Brain microvascular endothelial cell (primary cell): Measurements from ENCODE around the gene GATA2.

ENCODE experiments used
- DNase-seq: peaks from one replicate; pipeline ENCODE4 v3.0.0-alpha.2; 2020
- H3K27ac ChIP-seq: fragments of 250-450 bp; sonication (Bioruptor Pico); 2 replicates; pipeline ENCODE4 v1.5.1; 2020; ENCODE audit warnings: mild to moderate bottlenecking, moderate library complexity
- H3K27me3 ChIP-seq: fragments of 250-450 bp; sonication (Bioruptor Pico); replicated peaks from 2 replicates; pipeline ENCODE4 v1.5.1; 2020; ENCODE audit warnings: mild to moderate bottlenecking
- H3K36me3 ChIP-seq: fragments of 250-450 bp; sonication (Bioruptor Pico); replicated peaks from 2 replicates; pipeline ENCODE4 v1.5.1; 2020; ENCODE audit warnings: mild to moderate bottlenecking
- H3K4me3 ChIP-seq: 2 replicates; pipeline ENCODE4 v1.5.1; 2011; ENCODE audit warnings: low read depth, mild to moderate bottlenecking, control low read depth, low read length, moderate library complexity
- in situ Hi-C: cut with HindIII; loops from 2 replicates; pipeline ENCODE4 v1.10.0; 2017; ENCODE audit warnings: low sequenced_read_pairs, low pct_ligation_motif_present
- TF ChIP-seq, protein P1 (sequence below): IDR thresholded peaks from 2 replicates; pipeline ENCODE4 v1.5.1; 2011; ENCODE audit warnings: low read depth, mild to moderate bottlenecking, moderate library complexity, low read length, control low read depth, inconsistent platforms; ENCODE audit errors: missing control alignments

GATA2 gene

DNA sequence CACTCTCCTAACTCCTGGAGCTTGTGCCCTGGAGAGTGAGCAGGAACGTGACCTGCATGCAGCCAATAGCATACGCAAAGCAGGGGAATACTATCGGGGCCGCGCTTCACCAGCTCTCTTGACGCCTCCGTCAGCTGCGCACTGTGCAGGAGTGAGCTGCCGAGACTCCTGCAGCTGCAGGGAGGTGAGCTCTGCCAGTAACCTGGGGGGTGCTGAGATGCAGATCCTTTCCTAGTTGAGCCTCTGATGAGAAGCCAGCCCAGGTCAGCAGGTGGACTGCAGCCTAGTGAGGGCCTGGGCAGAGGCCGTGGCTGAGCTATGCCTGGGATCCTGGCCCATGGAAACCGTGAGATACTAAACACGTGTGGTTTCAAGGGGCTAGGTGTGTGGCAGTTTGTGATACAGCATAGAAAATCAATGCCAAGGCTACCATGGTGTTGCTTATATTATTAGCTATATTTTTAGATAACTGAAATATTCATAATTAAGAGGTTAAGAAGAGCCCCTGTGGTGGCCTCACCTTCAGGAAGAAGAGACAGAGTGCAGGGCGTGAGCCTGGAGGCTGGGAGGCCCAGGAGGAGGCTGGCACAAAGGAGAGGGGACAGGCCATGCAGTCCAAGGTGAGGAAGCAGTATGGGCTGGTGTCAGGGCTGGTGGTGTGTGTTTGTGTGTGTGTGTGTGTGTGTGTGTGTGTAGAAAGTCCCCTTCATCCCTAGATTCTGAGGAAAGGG lies 20.4 kb downstream of the GATA2 start:
- Histone ChIP-seq H3K27ac (no peak overlapping the region), H3K4me3 (no peak overlapping the region), H3K27me3 (peaks cover 40% of the 10 kb centered on the region), H3K36me3 (no peaks in the 10 kb centered on the region)
- no peak for DNase-seq
- in situ Hi-C loops: no loop called here
- TF ChIP-seq, protein P1, sequence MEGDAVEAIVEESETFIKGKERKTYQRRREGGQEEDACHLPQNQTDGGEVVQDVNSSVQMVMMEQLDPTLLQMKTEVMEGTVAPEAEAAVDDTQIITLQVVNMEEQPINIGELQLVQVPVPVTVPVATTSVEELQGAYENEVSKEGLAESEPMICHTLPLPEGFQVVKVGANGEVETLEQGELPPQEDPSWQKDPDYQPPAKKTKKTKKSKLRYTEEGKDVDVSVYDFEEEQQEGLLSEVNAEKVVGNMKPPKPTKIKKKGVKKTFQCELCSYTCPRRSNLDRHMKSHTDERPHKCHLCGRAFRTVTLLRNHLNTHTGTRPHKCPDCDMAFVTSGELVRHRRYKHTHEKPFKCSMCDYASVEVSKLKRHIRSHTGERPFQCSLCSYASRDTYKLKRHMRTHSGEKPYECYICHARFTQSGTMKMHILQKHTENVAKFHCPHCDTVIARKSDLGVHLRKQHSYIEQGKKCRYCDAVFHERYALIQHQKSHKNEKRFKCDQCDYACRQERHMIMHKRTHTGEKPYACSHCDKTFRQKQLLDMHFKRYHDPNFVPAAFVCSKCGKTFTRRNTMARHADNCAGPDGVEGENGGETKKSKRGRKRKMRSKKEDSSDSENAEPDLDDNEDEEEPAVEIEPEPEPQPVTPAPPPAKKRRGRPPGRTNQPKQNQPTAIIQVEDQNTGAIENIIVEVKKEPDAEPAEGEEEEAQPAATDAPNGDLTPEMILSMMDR: no peak

DNA sequence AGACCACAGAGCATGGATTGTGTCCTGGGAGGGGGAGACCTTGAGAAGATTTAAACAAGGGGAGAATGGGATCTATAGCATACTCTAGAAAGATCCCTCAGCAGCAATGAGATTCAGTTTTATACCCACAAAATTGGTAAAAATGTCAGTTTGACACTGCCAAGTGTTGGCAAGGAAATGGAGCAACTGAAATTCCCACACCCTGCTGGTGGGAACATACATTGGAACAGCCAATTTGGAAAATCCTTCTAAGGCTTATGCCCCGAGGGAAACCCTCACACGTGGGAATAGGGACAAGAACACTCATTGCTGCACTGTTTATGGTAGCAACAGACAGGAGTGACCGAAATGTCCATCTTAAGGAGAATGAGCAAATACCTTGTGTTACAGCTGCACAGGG lies 21.3 kb downstream of the GATA2 start:
- no peak for DNase-seq
- H3K27me3 ChIP-seq: peaks cover 41% of the 10 kb centered on the region
- no peaks in the 10 kb centered on the region for H3K36me3 ChIP-seq
- H3K27ac ChIP-seq: no peak overlapping the region
- in situ Hi-C loops: no loop called here
- TF ChIP-seq, protein P1: no peak
- no peak overlapping the region for H3K4me3 ChIP-seq

DNA sequence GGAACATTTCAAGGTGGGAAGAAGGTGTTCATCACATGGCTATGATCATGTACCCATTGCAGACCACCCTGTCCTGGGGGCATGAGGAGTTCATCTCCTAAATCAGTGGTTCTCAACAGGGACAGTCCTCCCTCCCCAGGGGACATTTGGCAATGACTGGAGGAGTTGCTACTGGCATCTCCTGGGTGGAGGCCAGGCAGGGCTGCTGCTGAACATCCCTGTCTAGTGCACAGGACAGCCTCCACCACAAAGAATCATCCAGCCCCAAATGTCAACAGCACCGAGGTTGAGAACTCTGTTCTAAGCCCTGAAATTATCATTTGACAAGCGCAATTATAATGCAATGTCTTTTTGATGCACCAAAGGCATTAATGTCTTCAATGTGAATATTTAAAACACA lies 21.9 kb downstream of the GATA2 start:
- in situ Hi-C loops: no loop called here
- H3K27me3 ChIP-seq: peaks cover 38% of the 10 kb centered on the region

DNA sequence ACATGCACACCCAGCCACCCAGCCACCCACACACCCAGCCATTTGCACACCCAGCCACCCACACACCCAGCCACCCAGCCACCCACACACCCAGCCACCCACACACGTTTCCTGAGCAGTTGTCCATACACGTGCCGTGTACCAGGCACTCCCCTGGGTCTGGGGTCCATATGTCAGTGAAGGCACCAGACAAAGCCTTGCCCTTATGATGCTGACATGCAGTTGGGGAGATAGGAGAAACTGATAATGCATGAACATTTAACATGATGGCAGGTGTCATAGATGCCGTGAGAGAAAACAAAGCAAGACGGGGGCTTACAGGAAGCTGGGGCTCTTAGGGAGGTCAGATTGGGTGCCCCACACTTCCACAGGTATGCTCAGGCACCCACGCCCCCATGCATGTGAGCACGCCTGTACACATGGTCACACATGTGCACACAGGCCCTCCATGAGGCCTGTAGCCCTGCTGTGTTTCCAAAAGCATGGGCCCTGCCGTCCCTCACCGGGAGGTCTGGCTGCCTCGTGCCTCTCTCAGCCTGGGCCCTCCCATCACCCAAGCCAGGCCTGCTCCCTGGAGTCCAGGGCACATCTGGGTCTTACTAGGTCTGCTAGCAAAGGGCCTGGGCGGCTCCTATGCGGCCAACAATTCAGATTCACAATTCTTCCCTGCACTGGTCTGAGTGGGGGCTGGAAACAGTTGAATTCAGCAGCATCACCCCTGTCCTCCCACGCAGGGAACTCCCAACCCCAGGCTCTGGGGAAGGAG lies 22.7 kb downstream of the GATA2 start:
- TF ChIP-seq, protein P1: no peak
- Histone ChIP-seq H3K4me3 (no peak overlapping the region), H3K36me3 (no peaks in the 10 kb centered on the region), H3K27me3 (peaks cover 45% of the 10 kb centered on the region), H3K27ac (no peak overlapping the region)
- in situ Hi-C loops: no loop called here
- no peak for DNase-seq

More for the DNA sequence above, 21.9 kb downstream of the GATA2 start:
- Histone ChIP-seq H3K27ac (no peak overlapping the region), H3K4me3 (no peak overlapping the region), H3K36me3 (no peaks in the 10 kb centered on the region)
- TF ChIP-seq, protein P1: no peak
- DNase-seq: no peak

DNA sequence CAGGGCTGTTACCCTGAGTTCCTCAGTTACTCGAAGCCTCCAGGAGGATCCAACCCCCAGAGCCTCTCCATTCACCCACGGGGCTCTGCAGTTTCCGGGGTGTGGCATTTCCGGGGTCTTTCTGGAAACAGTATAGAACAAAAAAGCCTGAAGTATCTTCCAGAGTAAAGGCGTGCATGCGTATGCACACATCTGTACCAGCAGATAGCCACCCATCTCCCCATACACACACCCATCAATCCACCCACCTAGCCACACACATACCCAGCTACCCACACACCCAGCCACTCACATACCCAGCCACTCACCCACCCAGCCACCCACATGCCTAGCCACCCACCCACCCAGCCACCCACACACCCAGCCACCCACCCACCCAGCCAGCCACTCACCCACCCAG lies 23.4 kb downstream of the GATA2 start:
- Histone ChIP-seq H3K27me3 (peaks cover 43% of the 10 kb centered on the region), H3K36me3 (no peaks in the 10 kb centered on the region), H3K27ac (no peak overlapping the region), H3K4me3 (no peak overlapping the region)
- in situ Hi-C loops: no loop called here
- DNase-seq: no peak
- TF ChIP-seq, protein P1: no peak
